ENCODE measurements around the gene CRYBG1.

CRYBG1 gene

GRCh38 chr6:106446983-106447382 is 86.5 kb downstream of the CRYBG1 start:
- TF ChIP-seq CTCF (IDR thresholded peaks at IDR 0.05) = no peak
- no peak overlapping the region for H3K27ac ChIP-seq
- H3K4me3 ChIP-seq = no peak overlapping the region
- no peak for DNase-seq (ENCODE audit: low spot score)

- no peak for DNase-seq (ENCODE audit: low spot score)
- no peak overlapping the region for H3K4me3 ChIP-seq
- no peak overlapping the region for H3K27ac ChIP-seq
- no peak for TF ChIP-seq CTCF (IDR thresholded peaks at IDR 0.05)
These were observed 87.5 kb downstream of the CRYBG1 start for GRCh38 chr6:106448000-106448426.

DNA sequence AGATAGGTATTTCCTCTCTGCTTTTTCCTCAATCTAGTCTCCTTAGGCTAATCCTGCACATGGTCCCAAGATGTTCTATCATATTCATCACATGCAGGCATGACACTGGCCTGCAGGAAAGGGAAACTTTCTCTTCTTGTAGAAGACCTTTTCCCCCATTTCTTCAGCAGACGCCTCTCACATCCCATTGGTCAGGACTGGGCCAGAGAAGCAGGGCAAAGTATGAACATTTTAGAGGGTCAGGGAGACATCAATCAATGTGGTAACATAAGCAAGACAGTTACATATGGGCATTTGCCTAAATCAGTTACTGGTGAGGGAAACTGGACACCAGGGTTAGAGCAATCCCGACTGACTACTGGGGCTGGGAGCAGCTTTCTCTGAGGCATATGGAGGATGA is 90.1 kb downstream of the CRYBG1 start:
- no peak overlapping the region for H3K27ac ChIP-seq
- DNase-seq (ENCODE audit: low spot score) = no peak
- no peak overlapping the region for H3K4me3 ChIP-seq
- TF ChIP-seq CTCF (IDR thresholded peaks at IDR 0.05) = no peak

GRCh38 chr6:106451439-106451838 is 90.9 kb downstream of the CRYBG1 start:
- no peak for TF ChIP-seq CTCF (IDR thresholded peaks at IDR 0.05)
- Histone ChIP-seq H3K4me3 (no peak overlapping the region), H3K27ac (no peak overlapping the region)
- no peak for DNase-seq (ENCODE audit: low spot score)

GRCh38 chr6:106452628-106453027 is 92.1 kb downstream of the CRYBG1 start:
- Histone ChIP-seq H3K4me3 (no peak overlapping the region), H3K27ac (no peak overlapping the region)
- DNase-seq (ENCODE audit: low spot score) = no peak
- TF ChIP-seq CTCF (IDR thresholded peaks at IDR 0.05) = no peak

DNA sequence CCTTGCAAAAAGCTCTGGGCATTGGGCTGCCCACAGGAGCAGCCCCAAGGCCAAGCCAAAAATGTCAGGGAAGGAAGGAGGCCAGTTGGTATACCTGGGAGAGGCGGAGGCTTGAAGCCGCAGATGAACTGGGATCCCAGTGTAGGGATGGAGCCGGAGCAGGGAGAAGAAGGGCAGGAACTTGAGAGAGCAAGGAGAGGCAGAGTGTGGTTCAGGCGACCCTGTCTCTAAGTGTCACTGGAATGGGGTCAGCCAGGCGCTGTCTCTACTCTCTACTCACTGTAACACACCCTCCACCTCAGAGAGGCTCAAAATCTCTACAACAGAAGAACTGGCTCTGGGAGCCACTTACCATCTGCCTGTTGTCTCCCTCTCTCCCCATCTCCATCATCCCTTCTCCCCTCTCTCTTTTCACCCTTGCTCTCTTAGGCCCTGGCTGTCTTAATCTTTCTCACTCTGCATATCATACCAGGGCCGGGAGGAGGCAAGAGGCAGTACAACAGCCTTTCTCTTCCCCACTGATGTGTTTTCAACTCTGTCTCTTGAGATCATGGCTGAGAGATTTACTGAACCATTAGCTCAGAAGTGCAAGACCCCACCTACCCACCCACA is 93.3 kb downstream of the CRYBG1 start:
- H3K27ac ChIP-seq = no peak overlapping the region
- no peak for TF ChIP-seq CTCF (IDR thresholded peaks at IDR 0.05)
- DNase-seq (ENCODE audit: low spot score) = no peak
- H3K4me3 ChIP-seq = no peak overlapping the region

DNA sequence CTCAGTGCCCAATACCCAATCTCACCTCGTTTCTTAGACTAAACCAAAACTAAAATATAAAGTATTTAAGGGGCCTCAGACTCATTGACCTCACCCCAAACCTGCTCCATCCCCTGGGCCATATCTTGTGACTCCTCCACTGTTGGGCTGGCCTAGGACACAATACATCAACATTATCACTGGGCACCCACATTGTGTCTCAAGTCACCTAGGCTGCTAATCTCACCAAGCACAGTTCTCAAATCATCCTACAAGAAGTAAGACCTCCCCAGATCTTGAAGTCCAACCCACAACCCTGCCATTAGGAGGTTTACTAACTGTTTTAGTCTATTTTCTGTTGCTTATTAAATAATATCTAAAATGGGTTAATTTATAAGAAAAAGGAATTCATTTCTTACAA is 96.2 kb downstream of the CRYBG1 start:
- DNase-seq (ENCODE audit: low spot score) = no peak
- Histone ChIP-seq H3K4me3 (no peak overlapping the region), H3K27ac (no peak overlapping the region)
- no peak for TF ChIP-seq CTCF (IDR thresholded peaks at IDR 0.05)

All from coronary artery (tissue), 2 donors.